ENCODE results near the gene AKNA.

GRCh38 chr9:114416906-114417305 is 29.1 kb upstream of the AKNA start:
- TF ChIP-seq CTCF (IDR thresholded peaks at IDR 0.05; ENCODE audit: poor library complexity, severe bottlenecking): no peak
- TF ChIP-seq EP300 (conservative IDR thresholded peaks at IDR 0.05; ENCODE audit: poor library complexity, severe bottlenecking): no peak
- no peak for TF ChIP-seq SMC3 (conservative IDR thresholded peaks at IDR 0.05; ENCODE audit: poor library complexity)
